Measurements from ENCODE around the gene TSHZ2. TPM values are rescaled to one million over a fixed set of nuclear protein-coding genes. Genes with fewer than 3 reads are reported as not detected.

Gene TSHZ2
- total RNA-seq, 4 donors from 2014 or later: 4.0 to 57.8 (median 10.3) TPM

GRCh38 chr20:53419693-53420460 is 447.7 kb downstream of the TSHZ2 start:
- no peak for DNase-seq
- TF ChIP-seq CTCF (IDR thresholded peaks at IDR 0.05) (no peak), POLR2A (IDR thresholded peaks at IDR 0.05) (no peak)
- H3K27ac ChIP-seq: no peak overlapping the region
- no peak overlapping the region for H3K4me3 ChIP-seq
- H3K36me3 ChIP-seq: no peaks in the 10 kb centered on the region
- no peaks in the 10 kb centered on the region for H3K4me1 ChIP-seq
- no peaks in the 10 kb centered on the region for H3K27me3 ChIP-seq
- H3K9me3 ChIP-seq: no peaks in the 10 kb centered on the region

GRCh38 chr20:53421343-53421742 is 449.2 kb downstream of the TSHZ2 start:
- TF ChIP-seq CTCF (IDR thresholded peaks at IDR 0.05): no peak
- no peak for TF ChIP-seq POLR2A (IDR thresholded peaks at IDR 0.05)
- no peaks in the 10 kb centered on the region for H3K27me3 ChIP-seq
- no peak overlapping the region for H3K4me3 ChIP-seq
- H3K9me3 ChIP-seq: no peaks in the 10 kb centered on the region
- no peaks in the 10 kb centered on the region for H3K36me3 ChIP-seq
- H3K4me1 ChIP-seq: no peaks in the 10 kb centered on the region
- H3K27ac ChIP-seq: no peak overlapping the region
- no peak for DNase-seq

- Histone ChIP-seq H3K27ac (no peak overlapping the region), H3K4me1 (no peaks in the 10 kb centered on the region), H3K9me3 (no peaks in the 10 kb centered on the region), H3K27me3 (no peaks in the 10 kb centered on the region), H3K4me3 (no peak overlapping the region), H3K36me3 (no peaks in the 10 kb centered on the region)
- no peak for DNase-seq
- TF ChIP-seq POLR2A (IDR thresholded peaks at IDR 0.05) (no peak), CTCF (IDR thresholded peaks at IDR 0.05) (no peak)
Measured at GRCh38 chr20:53422039-53422438, 449.9 kb downstream of the TSHZ2 start.

GRCh38 chr20:53423587-53424146 is 451.5 kb downstream of the TSHZ2 start:
- Histone ChIP-seq H3K27me3 (no peaks in the 10 kb centered on the region), H3K9me3 (no peaks in the 10 kb centered on the region), H3K36me3 (no peaks in the 10 kb centered on the region), H3K27ac (no peak overlapping the region), H3K4me3 (no peak overlapping the region), H3K4me1 (no peaks in the 10 kb centered on the region)
- DNase-seq: no peak
- TF ChIP-seq POLR2A (IDR thresholded peaks at IDR 0.05) (no peak), CTCF (IDR thresholded peaks at IDR 0.05) (no peak)

- no peak overlapping the region for H3K4me3 ChIP-seq
Measured at GRCh38 chr20:53425481-53425880, 453.3 kb downstream of the TSHZ2 start.

More at GRCh38 chr20:53425481-53425880, 453.3 kb downstream of the TSHZ2 start:
- no peaks in the 10 kb centered on the region for H3K36me3 ChIP-seq
- no peaks in the 10 kb centered on the region for H3K9me3 ChIP-seq
- TF ChIP-seq CTCF (IDR thresholded peaks at IDR 0.05) (no peak), POLR2A (IDR thresholded peaks at IDR 0.05) (no peak)
- H3K27me3 ChIP-seq: no peaks in the 10 kb centered on the region
- H3K27ac ChIP-seq: no peak overlapping the region
- H3K4me1 ChIP-seq: no peaks in the 10 kb centered on the region
- DNase-seq: no peak
